ENCODE results near the gene EPS8L3.
A peak's percentile ranks its signal among the peaks of the same experiment; 100 is the strongest.
"Not testable (repeated sequence)": the region's sequence is repeated elsewhere in the genome, so short reads cannot be mapped to it uniquely, and the experiment has no call there.

EPS8L3 gene

GRCh38 chr1:109763646-109764415 is at the start of gene EPS8L3:
Gene EPS8L3 (minus strand): TSS chr1:109763923. CDS start chr1:109761749, 2,174 bp downstream.
- no peak for DNase-seq

- DNase-seq: no peak
Observed at GRCh38 chr1:109812691-109813393, 49.1 kb upstream of the EPS8L3 start.

- no peak for DNase-seq
Observed at GRCh38 chr1:109808703-109809102, 45.0 kb upstream of the EPS8L3 start.

- no peak for DNase-seq
Observed at GRCh38 chr1:109807822-109808680, 44.3 kb upstream of the EPS8L3 start.

- no peak for DNase-seq
Observed at GRCh38 chr1:109807402-109807801, 43.7 kb upstream of the EPS8L3 start.

- no peak for DNase-seq
Observed at GRCh38 chr1:109806733-109807400, 43.1 kb upstream of the EPS8L3 start.

GRCh38 chr1:109805486-109806165 is 41.9 kb upstream of the EPS8L3 start:
- no peak for DNase-seq

GRCh38 chr1:109804660-109805059 is 40.9 kb upstream of the EPS8L3 start:
- no peak for DNase-seq

- DNase-seq: no peak
Observed at GRCh38 chr1:109803901-109804331, 40.2 kb upstream of the EPS8L3 start.

GRCh38 chr1:109802901-109803561 is 39.3 kb upstream of the EPS8L3 start:
- DNase-seq: no peak

GRCh38 chr1:109802136-109802900 is 38.6 kb upstream of the EPS8L3 start:
- DNase-seq: no peak

- DNase-seq: no peak
Observed at GRCh38 chr1:109801791-109802135, 38.0 kb upstream of the EPS8L3 start.

- no peak for DNase-seq
Observed at GRCh38 chr1:109800291-109800690, 36.6 kb upstream of the EPS8L3 start.

- DNase-seq: no peak
Observed at GRCh38 chr1:109799445-109799844, 35.7 kb upstream of the EPS8L3 start.

- DNase-seq: not testable (repeated sequence)
Observed at GRCh38 chr1:109797303-109797595, 33.5 kb upstream of the EPS8L3 start.

GRCh38 chr1:109796484-109797302 is 33.0 kb upstream of the EPS8L3 start:
- no peak for DNase-seq

- no peak for DNase-seq
Observed at GRCh38 chr1:109794319-109795132, 30.8 kb upstream of the EPS8L3 start.

GRCh38 chr1:109793486-109794318 is 30.0 kb upstream of the EPS8L3 start:
- DNase-seq: peak; percentile 32 to 48

All from NCI-H1930 (cell line).